H1 (cell line): ENCODE data around the gene ANKRD31. TPM values are rescaled to one million over a fixed set of nuclear protein-coding genes. Genes with fewer than 3 reads are reported as not detected.

ENCODE experiments used
- CTCF ChIA-PET: fragments of 300-600 bp; sonication (Branson Sonifier 250); formaldehyde crosslinking; loops from one replicate; lab custom pipeline; 2021; ENCODE audit not compliant: partially characterized antibody; lab: Charles Lee
- POLR2A ChIA-PET: fragments of 300-600 bp; sonication (Branson Sonifier 250); formaldehyde crosslinking; loops from one replicate; lab custom pipeline; 2021; ENCODE audit warnings: inconsistent platforms; ENCODE audit not compliant: partially characterized antibody; lab: Charles Lee
- DNase-seq, 2 experiments: peaks; one replicate each; pipeline versions ENCODE4 v3.0.0 to v3.0.0-alpha.2; 2010 to 2022; ENCODE audit warnings: low spot score in 2 of 2, low read depth in 1 of 2, mixed read lengths in 1 of 2
- FAIRE-seq: peaks from 2 replicates; lab custom pipeline; 2011; peaks lifted over from hg19 to GRCh38; lab: Jason Lieb, UNC
- H2AFZ ChIP-seq: 2 replicates; pipeline ENCODE4 v1.8.1; 2012; ENCODE audit warnings: low read length, inconsistent platforms
- H2AK5ac ChIP-seq: 2 replicates; pipeline ENCODE4 v1.6.1; 2013; ENCODE audit warnings: low read depth, low read length
- H2BK120ac ChIP-seq: replicated peaks from 2 replicates; pipeline ENCODE3; 2013; ENCODE audit warnings: low read depth, low read length, inconsistent platforms
- H2BK12ac ChIP-seq: 2 replicates; pipeline ENCODE4 v1.6.1; 2013; ENCODE audit warnings: low read depth, low read length
- H2BK15ac ChIP-seq: 2 replicates; pipeline ENCODE4 v1.6.1; 2013; ENCODE audit warnings: low read length
- H2BK20ac ChIP-seq: 2 replicates; pipeline ENCODE4 v1.6.1; 2013; ENCODE audit warnings: low read length
- H2BK5ac ChIP-seq: 2 replicates; pipeline ENCODE4 v1.6.1; 2013; ENCODE audit warnings: low read depth, low read length
- H3K14ac ChIP-seq: 2 replicates; pipeline ENCODE4 v1.6.1; 2013; ENCODE audit warnings: inconsistent platforms; ENCODE audit not compliant: insufficient read length
- H3K18ac ChIP-seq: 2 replicates; pipeline ENCODE4 v1.6.1; 2013; ENCODE audit warnings: low read length; ENCODE audit errors: extremely low read depth
- H3K23ac ChIP-seq: 2 replicates; pipeline ENCODE4 v1.6.1; 2013; ENCODE audit warnings: inconsistent platforms; ENCODE audit not compliant: insufficient read length
- H3K23me2 ChIP-seq: 2 replicates; pipeline ENCODE4 v1.6.1; 2013; ENCODE audit warnings: low read depth, low read length
- H3K27ac ChIP-seq: 2 replicates; pipeline ENCODE4 v1.6.1; 2011; ENCODE audit warnings: low read depth, low read length, inconsistent platforms
- H3K27me3 ChIP-seq, 4 experiments: replicated peaks in 1 of 4; 1 replicate in 1 of 4; 2 replicates in 3 of 4; pipeline versions ENCODE4 v1.6.1 to v1.8.1; 2011 to 2013; ENCODE audit warnings: low read length in 3 of 4, mild to moderate bottlenecking in 3 of 4, inconsistent platforms in 2 of 4, mixed read lengths in 2 of 4, moderate library complexity in 1 of 4; ENCODE audit not compliant: control insufficient read depth in 3 of 4, insufficient read depth in 3 of 4; ENCODE audit errors: extremely low read depth in 1 of 4
- H3K36me3 ChIP-seq, 4 experiments: 2 replicates each; pipeline versions ENCODE4 v1.6.1 to v1.8.1; 2011 to 2013; ENCODE audit warnings: mild to moderate bottlenecking in 4 of 4, low read length in 3 of 4, moderate library complexity in 2 of 4, control low read depth in 1 of 4, inconsistent platforms in 1 of 4; ENCODE audit not compliant: insufficient read depth in 4 of 4, control insufficient read depth in 2 of 4
- H3K4ac ChIP-seq: replicated peaks from 2 replicates; pipeline ENCODE3; 2013; ENCODE audit warnings: low read length, low read depth, mixed read lengths, inconsistent platforms; ENCODE audit not compliant: insufficient read length
- H3K4me1 ChIP-seq, 4 experiments: replicated peaks in 1 of 4; 1 replicate in 1 of 4; 2 replicates in 3 of 4; pipeline versions ENCODE4 v1.6.1 to v1.8.1; 2011 to 2013; ENCODE audit warnings: low read length in 3 of 4, inconsistent platforms in 2 of 4, mixed read lengths in 1 of 4; ENCODE audit not compliant: insufficient read depth in 4 of 4, control insufficient read depth in 3 of 4
- H3K4me2 ChIP-seq, 2 experiments: 2 replicates each; pipeline versions ENCODE4 v1.6.1 to v1.8.1; 2011 to 2013; ENCODE audit warnings: low read depth in 2 of 2, low read length in 2 of 2, control low read depth in 1 of 2, inconsistent platforms in 1 of 2, mild to moderate bottlenecking in 1 of 2; ENCODE audit not compliant: insufficient read depth in 1 of 2
- H3K4me3 ChIP-seq, 4 experiments: fragments of 200-600, 300-600 bp in 1 of 4; sonication (generic), shearing (Covaris generic), sonication (Bioruptor Twin) in 1 of 4; 2 replicates each; pipeline versions ENCODE4 v1.5.1 to v1.8.1; 2011 to 2016; ENCODE audit warnings: low read length in 4 of 4, low read depth in 3 of 4, control low read depth in 2 of 4, inconsistent platforms in 2 of 4, mild to moderate bottlenecking in 2 of 4, mixed read lengths in 1 of 4, moderate library complexity in 1 of 4; ENCODE audit not compliant: insufficient read depth in 2 of 4; ENCODE audit errors: extremely low read depth in 1 of 4
- H3K56ac ChIP-seq: replicated peaks from 2 replicates; pipeline ENCODE3; 2013; ENCODE audit warnings: low read depth, mild to moderate bottlenecking, mixed read lengths, low read length, inconsistent platforms; ENCODE audit not compliant: insufficient read length
- H3K79me1 ChIP-seq: 2 replicates; pipeline ENCODE4 v1.6.1; 2013; ENCODE audit warnings: low read depth, low read length, control low read depth
- H3K79me2 ChIP-seq, 2 experiments: 2 replicates each; pipeline versions ENCODE4 v1.6.1 to v1.8.1; 2012 to 2013; ENCODE audit warnings: low read length in 2 of 2, mild to moderate bottlenecking in 2 of 2, inconsistent platforms in 1 of 2; ENCODE audit not compliant: insufficient read depth in 2 of 2, control insufficient read depth in 1 of 2
- H3K9ac ChIP-seq, 4 experiments: replicated peaks in 1 of 4; 1 replicate in 1 of 4; 2 replicates in 3 of 4; pipeline versions ENCODE4 v1.6.1 to v1.8.1; 2011 to 2013; ENCODE audit warnings: low read depth in 3 of 4, low read length in 3 of 4, control low read depth in 2 of 4, mild to moderate bottlenecking in 2 of 4, moderate library complexity in 2 of 4, inconsistent platforms in 1 of 4; ENCODE audit errors: extremely low read depth in 1 of 4
- H3K9me3 ChIP-seq, 2 experiments: 2 replicates each; pipeline versions ENCODE4 v1.6.1 to v1.8.1; 2012 to 2013; ENCODE audit warnings: mild to moderate bottlenecking in 2 of 2, moderate library complexity in 2 of 2, control low read depth in 1 of 2, inconsistent platforms in 1 of 2, low read depth in 1 of 2, low read length in 1 of 2, mixed read lengths in 1 of 2; ENCODE audit not compliant: insufficient read depth in 2 of 2
- H4K20me1 ChIP-seq, 2 experiments: replicated peaks in 1 of 2; 2 replicates each; pipeline versions ENCODE3 to v1.8.1; 2011 to 2013; ENCODE audit warnings: inconsistent platforms in 2 of 2, low read length in 2 of 2, mild to moderate bottlenecking in 1 of 2; ENCODE audit not compliant: insufficient read depth in 2 of 2, control insufficient read depth in 1 of 2
- H4K5ac ChIP-seq: 2 replicates; pipeline ENCODE4 v1.6.1; 2013; ENCODE audit warnings: low read length, low read depth, mixed read lengths, inconsistent platforms; ENCODE audit not compliant: insufficient read length
- H4K8ac ChIP-seq: 2 replicates; pipeline ENCODE4 v1.8.0; 2013; ENCODE audit warnings: mild to moderate bottlenecking, moderate library complexity, low read length, inconsistent platforms; ENCODE audit not compliant: insufficient read depth; ENCODE audit errors: extremely low read depth
- H4K91ac ChIP-seq: replicated peaks from 2 replicates; pipeline ENCODE3; 2013; ENCODE audit warnings: low read length, mixed read lengths, inconsistent platforms; ENCODE audit not compliant: insufficient read length
- WGBS, 2 experiments: shearing (Covaris generic) in 1 of 2; methylation state at CpG; one replicate each; pipeline versions ENCODE4 v1.1.6 to v1.1.7; 2013 to 2015; ENCODE audit warnings: low lambda C conversion rate in 2 of 2, mixed read lengths in 2 of 2, inconsistent platforms in 1 of 2, low coverage in 1 of 2, missing lambda C conversion rate in 1 of 2; ENCODE audit not compliant: insufficient replicate concordance in 2 of 2, insufficient coverage in 1 of 2, insufficient read length in 1 of 2; ENCODE audit errors: extremely low coverage in 1 of 2, missing lambda C conversion rate in 1 of 2; 5-methylcytosine and 5-hydroxymethylcytosine counted together
- polyA plus RNA-seq, 7 experiments: library from polyadenylated mRNA; depleted of rRNA in 3 of 7; stranded (reverse) in 5 of 7; unstranded in 2 of 7; fragments of >200 nt in 5 of 7; fragments of 200-250 nt in 2 of 7; gene quantifications; 1 replicate in 5 of 7; 2 replicates in 1 of 7; 4 replicates in 1 of 7; pipeline versions ENCODE4 v1.2.1 to v1.2.3, GENCODE V29; 2011 to 2013; ENCODE audit warnings: missing spikeins in 2 of 7, mixed read lengths in 2 of 7
- total RNA-seq: library from RNA; stranded (reverse); fragmentation: NEBNext Ultra II Directional; extraction: Animal tissue kit (Norgen Biotek cat#: 25700); gene quantifications from 2 replicates; pipeline ENCODE4 v1.2.1, GENCODE V29; 2021

The ANKRD31 gene
- total and polyA plus RNA-seq, 2 of the 8 experiments (the other 6 are each of a cell fraction or from before 2014, with no cell fraction given), result 0.05 to 0.06 TPM

GRCh38 chr5:75242067-75242466 is 5.4 kb upstream of the ANKRD31 start:
- Histone ChIP-seq H2AFZ (no peak overlapping the region), H3K18ac (no peak overlapping the region), H3K4me3 (no peak overlapping the region), H3K79me2 (no peaks in the 10 kb centered on the region), H3K4me1 (peaks cover 5 to 10% (median 7%) of the 10 kb centered on the region in 4 experiments), H3K23me2 (no peaks in the 10 kb centered on the region; the same call in 1 of the 2 replicates), H2BK15ac (no peak overlapping the region), H4K5ac (no peak overlapping the region), H2BK20ac (no peak overlapping the region), H3K23ac (no peak overlapping the region), H3K27ac (no peak overlapping the region), H2BK5ac (no peak overlapping the region), H3K4me2 (0 out of 4 replicates have a peak overlapping the region, but pooled peaks of 1 of the 2 experiments have one; percentile 4), H4K8ac (no peak overlapping the region), H2AK5ac (no peak overlapping the region), H3K36me3 (no peaks in the 10 kb centered on the region), H3K14ac (no peak overlapping the region), H3K27me3 (no peaks in the 10 kb centered on the region), H3K4ac (no peak overlapping the region), H3K56ac (no peak overlapping the region), H3K9me3 (no peaks in the 10 kb centered on the region), H3K79me1 (no peaks in the 10 kb centered on the region), H4K20me1 (no peaks in the 10 kb centered on the region), H2BK12ac (no peak overlapping the region), H2BK120ac (no peak overlapping the region), H3K9ac (no peak overlapping the region), H4K91ac (no peak overlapping the region)
- ChIA-PET CTCF (interaction anchor here (1.4 kb wide), 1 partner anchor 192 kb away, joined by 3 read pairs; no protein-coding TSS in a partner anchor), POLR2A (no interaction called here)
- FAIRE-seq (no peak), DNase-seq (no peak)
- 94% methylated on average over 2 of the region's 2 CpGs; no CpG with 5 or more reads in 1 of the 2 experiments for WGBS, 2 experiments
